ENCODE results near the gene TNRC6C. TPM values are rescaled to one million over a fixed set of nuclear protein-coding genes. Genes with fewer than 3 reads are reported as not detected.

TNRC6C gene
- total RNA-seq, 4 donors from 2014 or later: 6.4 to 20.5 (median 10.5) TPM

DNA sequence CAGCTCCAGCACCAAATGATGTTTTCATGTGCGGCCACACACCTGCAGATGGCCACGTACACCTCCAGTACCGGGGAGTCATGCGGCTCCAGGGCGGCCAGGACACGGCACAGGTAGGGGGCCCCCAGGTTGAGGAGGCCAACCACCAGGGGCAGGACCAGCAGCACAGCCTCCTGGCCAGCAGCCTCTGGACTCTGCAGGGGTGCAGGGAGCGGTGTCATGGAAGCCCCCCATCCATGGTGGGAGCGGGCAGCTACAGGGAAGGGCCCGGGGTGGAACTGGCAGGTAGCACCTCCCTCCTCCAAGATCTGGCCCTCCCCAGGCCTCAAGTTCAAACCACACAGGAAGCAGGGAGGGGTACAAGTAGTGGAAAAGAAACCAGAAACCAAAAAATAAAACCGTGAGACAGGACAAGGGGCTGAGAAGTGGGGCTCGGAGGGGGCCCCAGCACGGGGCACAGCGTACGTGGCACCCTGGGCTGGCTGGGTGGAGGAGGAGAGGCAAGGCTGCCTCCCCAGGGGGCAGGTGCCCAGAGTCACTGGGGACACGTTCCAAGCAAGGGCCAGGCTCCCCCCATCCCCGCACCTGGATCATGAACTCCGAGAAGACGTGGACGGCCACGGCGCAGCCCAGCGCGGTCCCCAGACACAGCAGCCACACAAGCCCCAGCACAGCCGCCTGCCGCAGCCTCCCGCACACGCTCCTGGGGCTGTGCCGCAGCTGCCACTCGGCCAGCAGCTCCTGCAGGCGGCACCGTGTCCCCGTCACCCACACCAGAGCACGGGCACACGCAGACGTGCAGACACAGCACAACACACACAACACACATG lies 162.7 kb downstream of the TNRC6C start:
- no peak for ATAC-seq (ENCODE audit: low FRiP score)

DNA sequence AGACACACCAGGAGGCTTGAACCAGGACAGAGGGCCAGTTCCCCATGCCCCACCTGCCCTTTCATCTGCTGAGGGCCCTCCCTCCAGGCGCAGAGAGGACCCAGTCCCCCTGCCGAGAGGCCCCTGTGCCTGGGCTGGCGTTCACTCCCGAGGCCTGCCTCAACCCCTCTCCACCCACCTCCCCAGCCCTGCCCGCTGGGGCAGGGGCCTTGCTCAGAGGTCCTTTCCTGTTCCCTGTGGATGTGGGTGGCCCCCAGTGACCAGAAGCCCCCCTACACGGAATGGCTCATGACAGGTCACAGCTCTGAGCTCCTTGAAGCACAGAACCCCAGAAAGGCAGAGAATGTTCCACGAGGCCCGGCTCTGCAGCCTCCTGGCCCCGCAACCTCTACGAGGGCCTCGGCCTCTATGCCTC lies 163.3 kb downstream of the TNRC6C start:
- TF ChIP-seq CTCF (IDR thresholded peaks at IDR 0.05): no peak
- ATAC-seq (ENCODE audit: low FRiP score) (no peak), DNase-seq (ENCODE audit: low spot score) (no peak)

More for the DNA sequence above, 162.7 kb downstream of the TNRC6C start:
- TF ChIP-seq CTCF (IDR thresholded peaks at IDR 0.05): no peak
- DNase-seq (ENCODE audit: low spot score): no peak

- no peak for TF ChIP-seq CTCF (IDR thresholded peaks at IDR 0.05)
- no peak for DNase-seq (ENCODE audit: low spot score)
- ATAC-seq (ENCODE audit: low FRiP score): no peak
These were observed 163.9 kb downstream of the TNRC6C start for GRCh38 chr17:78122216-78122930.

- ATAC-seq (ENCODE audit: low FRiP score) (no peak), DNase-seq (ENCODE audit: low spot score) (no peak)
- no peak for TF ChIP-seq CTCF (IDR thresholded peaks at IDR 0.05)
These were observed 164.4 kb downstream of the TNRC6C start for GRCh38 chr17:78122931-78123249.

GRCh38 chr17:78123258-78123929 lies 164.9 kb downstream of the TNRC6C start:
- ATAC-seq (ENCODE audit: low FRiP score): no peak
- no peak for TF ChIP-seq CTCF (IDR thresholded peaks at IDR 0.05)
- DNase-seq (ENCODE audit: low spot score): no peak

DNA sequence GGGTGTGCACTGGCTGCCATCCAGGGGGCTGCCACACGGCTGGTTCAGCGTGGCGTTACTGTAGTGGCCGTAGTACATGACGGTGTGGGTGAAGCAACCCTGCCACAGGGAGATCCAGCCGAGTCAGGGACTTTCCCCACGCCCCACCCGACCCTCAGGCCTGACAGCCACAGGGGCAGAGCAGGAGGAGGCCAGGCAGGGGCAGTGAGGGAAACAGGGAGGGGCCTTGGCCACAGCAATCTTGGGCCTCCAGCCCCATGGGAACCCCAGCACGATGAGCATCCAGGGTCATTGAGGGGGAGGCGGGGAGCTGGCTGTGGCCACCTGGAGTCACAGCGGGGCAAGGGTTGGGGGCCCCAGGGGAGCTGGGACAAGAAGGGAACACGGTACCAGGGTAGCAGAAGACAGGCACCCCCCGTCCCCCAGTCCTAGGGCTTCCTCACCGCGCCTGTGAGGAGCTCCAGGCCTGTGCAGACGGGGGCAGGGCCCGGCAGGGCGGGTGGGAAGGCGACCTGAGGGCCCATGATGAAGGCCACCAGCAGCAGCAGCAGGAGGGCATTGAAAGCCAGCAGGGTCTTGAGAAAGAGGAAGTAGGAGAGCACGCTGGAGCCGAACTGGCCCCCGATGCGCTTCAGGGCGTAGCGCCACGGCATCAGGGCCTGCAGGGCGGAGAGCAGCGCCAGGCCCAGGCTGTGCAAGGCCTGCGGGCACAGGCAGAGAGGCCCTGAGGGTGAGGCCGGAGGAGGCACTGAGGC lies 165.8 kb downstream of the TNRC6C start:
- no peak for TF ChIP-seq CTCF (IDR thresholded peaks at IDR 0.05)
- DNase-seq (ENCODE audit: low spot score): no peak
- ATAC-seq (ENCODE audit: low FRiP score): no peak

Measured in omental fat pad (tissue), 4 donors.